ENCODE data around the gene EGFR.

EGFR gene

DNA sequence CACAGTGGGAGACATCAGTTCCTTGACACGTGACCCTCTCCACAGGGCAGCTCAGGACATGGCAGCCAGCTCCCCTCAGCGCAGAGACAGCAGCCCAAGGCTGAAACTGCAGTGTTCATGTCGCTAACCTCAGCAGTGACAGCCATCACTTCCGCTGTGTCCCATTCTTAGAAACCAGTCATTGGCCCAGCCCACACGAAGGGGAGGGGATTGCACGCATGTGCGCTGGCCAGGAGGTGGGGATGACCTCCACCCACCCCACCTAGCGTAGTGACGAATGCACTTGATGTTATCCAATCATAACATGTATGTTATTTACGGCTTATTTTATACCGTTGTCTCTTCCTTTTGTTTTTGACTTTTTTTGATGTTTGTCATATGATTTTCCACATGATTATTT, 36.9 kb upstream of the EGFR start:
- POLR2A ChIA-PET: no interaction called here
- CTCF ChIA-PET: interaction anchor here (0.5 kb wide), 1 partner anchor 146 kb away, joined by 3 read pairs; no protein-coding TSS in a partner anchor
- no peak overlapping the region for H3K4me3 ChIP-seq (ENCODE audit: low read depth, low read length)
- no peak for TF ChIP-seq CTCF (IDR thresholded peaks at IDR 0.05; ENCODE audit: insufficient read depth, low read length, missing control alignments)
- no peak for DNase-seq (ENCODE audit: low read depth, low spot score)

GRCh38 chr7:54985426-54986330, 33.1 kb upstream of the EGFR start:
- no peak overlapping the region for H3K4me3 ChIP-seq (ENCODE audit: low read depth, low read length)
- POLR2A ChIA-PET: interaction anchor here (0.9 to 1.5 kb wide), 5 partner anchors 10 to 269 kb away, joined by 3 to 5 read pairs (median 4); partner anchors contain the start of gene EGFR
- CTCF ChIA-PET: interaction anchor here (0.6 to 1.3 kb wide), 3 partner anchors 212 to 273 kb away, joined by 3 to 6 read pairs (median 5); no protein-coding TSS in a partner anchor
- TF ChIP-seq CTCF (IDR thresholded peaks at IDR 0.05; ENCODE audit: insufficient read depth, low read length, missing control alignments): no peak
- peak; percentile 38 for DNase-seq (ENCODE audit: low read depth, low spot score)

DNA sequence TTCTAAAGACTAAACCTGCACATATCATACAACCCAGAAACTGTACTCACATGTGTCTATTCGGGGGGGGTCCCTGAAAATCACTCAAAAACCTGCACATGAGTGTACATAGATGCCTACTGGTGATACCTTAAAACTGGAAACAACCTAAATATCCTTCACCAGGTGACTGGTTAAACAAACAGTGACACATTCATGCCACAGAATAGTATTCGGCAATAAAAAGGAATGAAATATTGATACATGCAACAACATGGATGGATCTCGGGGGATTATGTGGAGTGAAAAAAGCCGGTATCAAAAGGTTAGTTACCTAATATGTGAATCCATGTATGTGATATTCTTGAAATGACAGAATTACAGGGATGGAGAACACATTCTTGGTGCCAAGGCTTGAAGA, 32.1 kb upstream of the EGFR start:
- POLR2A ChIA-PET: no interaction called here
- H3K4me3 ChIP-seq (ENCODE audit: low read depth, low read length): no peak overlapping the region
- DNase-seq (ENCODE audit: low read depth, low spot score): no peak
- CTCF ChIA-PET: no interaction called here
- no peak for TF ChIP-seq CTCF (IDR thresholded peaks at IDR 0.05; ENCODE audit: insufficient read depth, low read length, missing control alignments)

GRCh38 chr7:54987772-54988171, 31.0 kb upstream of the EGFR start:
- H3K4me3 ChIP-seq (ENCODE audit: low read depth, low read length): no peak overlapping the region
- ChIA-PET CTCF (interaction anchor here (1.4 kb wide), 1 partner anchor 11 kb away, joined by 5 read pairs; no protein-coding TSS in a partner anchor), POLR2A (no interaction called here)
- no peak for DNase-seq (ENCODE audit: low read depth, low spot score)
- no peak for TF ChIP-seq CTCF (IDR thresholded peaks at IDR 0.05; ENCODE audit: insufficient read depth, low read length, missing control alignments)

DNA sequence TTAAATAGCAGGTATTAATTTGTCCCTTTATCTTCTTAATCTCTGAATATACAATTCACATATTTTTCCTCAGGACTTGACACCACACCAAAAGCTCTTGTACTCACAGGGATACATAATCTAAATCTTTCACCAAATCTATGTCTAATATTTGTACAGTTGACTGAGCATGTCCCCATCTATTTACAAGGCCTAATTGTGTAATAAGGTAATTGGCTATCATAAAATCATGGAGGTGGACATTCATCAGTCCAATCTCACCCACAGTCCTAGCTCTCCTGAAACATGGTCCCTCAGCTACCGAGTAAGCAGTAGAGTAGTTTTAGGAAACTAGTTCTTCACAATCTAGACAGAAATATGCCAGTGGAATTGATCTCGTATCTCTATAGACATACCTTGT, 30.3 kb upstream of the EGFR start:
- DNase-seq (ENCODE audit: low read depth, low spot score): no peak
- H3K4me3 ChIP-seq (ENCODE audit: low read depth, low read length): no peak overlapping the region
- CTCF ChIA-PET: interaction anchor here (1.4 kb wide), 1 partner anchor 10 kb away, joined by 5 read pairs; no protein-coding TSS in a partner anchor
- no peak for TF ChIP-seq CTCF (IDR thresholded peaks at IDR 0.05; ENCODE audit: insufficient read depth, low read length, missing control alignments)
- POLR2A ChIA-PET: no interaction called here

DNA sequence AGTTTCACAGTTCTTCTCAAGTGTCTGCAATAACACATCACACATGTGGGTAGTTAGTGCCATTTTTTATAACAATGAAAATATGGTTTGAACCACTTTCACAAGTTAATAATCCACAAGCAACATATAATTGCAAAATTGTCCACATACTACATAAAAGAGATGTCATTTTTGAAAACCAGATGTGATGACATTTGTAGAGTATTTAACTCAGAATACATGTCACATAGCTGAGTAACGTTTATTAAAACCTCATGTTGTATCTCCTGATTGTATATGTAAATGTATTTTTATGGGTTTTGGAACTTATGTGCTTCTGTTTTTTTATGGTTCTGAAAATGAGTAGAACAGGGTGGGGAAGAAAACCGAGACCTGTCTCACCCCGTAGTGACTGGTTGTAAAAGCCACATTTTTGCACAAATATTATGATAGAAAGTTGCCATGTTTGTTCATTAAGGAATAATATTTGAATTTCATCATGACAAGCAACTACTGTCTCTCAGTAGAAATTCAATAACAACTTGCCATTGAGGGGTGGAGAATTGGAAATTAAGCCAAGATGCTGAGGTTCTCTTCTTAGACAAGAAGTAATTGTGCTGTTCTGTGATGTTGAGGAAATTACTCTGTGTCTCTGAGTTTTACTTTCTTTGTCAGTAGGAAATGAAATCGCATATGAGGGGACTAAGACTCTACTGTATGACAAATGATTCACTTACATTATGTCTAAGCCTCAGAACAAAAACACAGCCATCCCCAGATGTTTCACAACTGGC, 29.2 kb upstream of the EGFR start:
- no peak for DNase-seq (ENCODE audit: low read depth, low spot score)
- no peak for TF ChIP-seq CTCF (IDR thresholded peaks at IDR 0.05; ENCODE audit: insufficient read depth, low read length, missing control alignments)
- ChIA-PET POLR2A (no interaction called here), CTCF (no interaction called here)
- H3K4me3 ChIP-seq (ENCODE audit: low read depth, low read length): no peak overlapping the region
